HUES64 (cell line): Measurements from ENCODE around the gene ZFP36L2.

Source experiments
- H3K27ac ChIP-seq: 2 replicates; pipeline ENCODE4 v1.7.0; 2013; ENCODE audit warnings: low read depth, low read length, inconsistent platforms
- H3K27me3 ChIP-seq: 2 replicates; pipeline ENCODE4 v1.6.1; 2013; ENCODE audit warnings: mild to moderate bottlenecking, low read length; ENCODE audit not compliant: insufficient read depth
- H3K36me3 ChIP-seq: 2 replicates; pipeline ENCODE4 v1.6.1; 2013; ENCODE audit warnings: mild to moderate bottlenecking, low read length; ENCODE audit not compliant: insufficient read depth
- H3K4me1 ChIP-seq: 2 replicates; pipeline ENCODE4 v1.6.1; 2013; ENCODE audit warnings: mild to moderate bottlenecking, low read length, moderate library complexity; ENCODE audit not compliant: insufficient read depth
- H3K4me3 ChIP-seq: 2 replicates; pipeline ENCODE4 v1.5.1; 2013; ENCODE audit warnings: mild to moderate bottlenecking, low read length, moderate library complexity
- H3K9ac ChIP-seq: 2 replicates; pipeline ENCODE4 v1.6.1; 2013; ENCODE audit warnings: mild to moderate bottlenecking, low read depth, low read length
- H3K9me3 ChIP-seq: 2 replicates; pipeline ENCODE4 v1.6.1; 2013; ENCODE audit warnings: low read depth, low read length; ENCODE audit not compliant: insufficient read depth
- WGBS: fragments of 150-250, 120-280 bp; methylation state at CpG from one replicate; pipeline ENCODE4 v1.1.7; 2013; ENCODE audit warnings: missing lambda C conversion rate; 5-methylcytosine and 5-hydroxymethylcytosine counted together

The ZFP36L2 gene

DNA sequence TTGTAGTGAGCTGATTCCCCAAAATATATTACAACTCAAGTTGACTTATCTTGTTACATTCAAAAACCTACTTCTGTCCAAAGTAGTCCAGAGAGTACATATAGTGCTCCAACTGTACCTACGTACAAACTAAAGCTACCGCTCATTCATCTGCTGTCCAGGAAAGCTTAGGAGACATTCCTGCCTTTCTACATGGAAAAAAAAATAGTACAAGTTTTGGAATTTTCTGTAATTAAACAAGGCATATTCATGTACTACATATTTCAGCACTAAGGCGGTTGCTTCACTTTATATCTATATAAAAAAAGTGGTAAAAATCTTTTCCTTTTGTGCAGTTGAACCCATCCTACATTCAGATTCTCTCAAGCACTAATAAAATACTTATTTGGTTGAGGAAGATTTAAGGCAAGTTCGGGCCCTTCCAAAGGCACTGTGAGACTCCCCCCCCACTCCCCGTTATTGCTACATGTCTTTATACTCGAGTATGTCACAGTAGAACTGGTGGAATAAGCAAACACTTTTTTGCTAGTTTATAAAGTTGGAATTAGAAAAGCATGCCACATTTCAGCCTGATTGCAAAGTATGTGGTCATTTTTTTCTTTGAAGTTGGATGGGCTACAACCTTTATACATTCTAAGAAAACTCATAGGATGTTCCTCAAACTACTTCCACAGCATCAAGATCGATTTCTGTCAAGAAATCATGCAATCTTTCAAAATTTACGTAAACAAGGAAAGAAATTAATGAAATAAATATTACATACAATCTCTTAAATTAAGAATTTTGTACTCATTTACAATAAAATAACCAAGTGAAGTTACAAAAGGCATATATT, 3.7 kb downstream of the ZFP36L2 start:
- Histone ChIP-seq H3K27me3 (no peaks in the 10 kb centered on the region), H3K4me3 (peak overlapping the region; percentile 94), H3K9ac (peak overlapping the region; percentile 99; the same call in 1 of the 2 replicates), H3K36me3 (peaks cover 30% of the 10 kb centered on the region), H3K4me1 (peaks cover 53% of the 10 kb centered on the region), H3K9me3 (no peaks in the 10 kb centered on the region), H3K27ac (peak overlapping the region; percentile 69; the same call in 1 of the 2 replicates)
- 29% methylated on average over 5 of the region's 8 CpGs for WGBS

DNA sequence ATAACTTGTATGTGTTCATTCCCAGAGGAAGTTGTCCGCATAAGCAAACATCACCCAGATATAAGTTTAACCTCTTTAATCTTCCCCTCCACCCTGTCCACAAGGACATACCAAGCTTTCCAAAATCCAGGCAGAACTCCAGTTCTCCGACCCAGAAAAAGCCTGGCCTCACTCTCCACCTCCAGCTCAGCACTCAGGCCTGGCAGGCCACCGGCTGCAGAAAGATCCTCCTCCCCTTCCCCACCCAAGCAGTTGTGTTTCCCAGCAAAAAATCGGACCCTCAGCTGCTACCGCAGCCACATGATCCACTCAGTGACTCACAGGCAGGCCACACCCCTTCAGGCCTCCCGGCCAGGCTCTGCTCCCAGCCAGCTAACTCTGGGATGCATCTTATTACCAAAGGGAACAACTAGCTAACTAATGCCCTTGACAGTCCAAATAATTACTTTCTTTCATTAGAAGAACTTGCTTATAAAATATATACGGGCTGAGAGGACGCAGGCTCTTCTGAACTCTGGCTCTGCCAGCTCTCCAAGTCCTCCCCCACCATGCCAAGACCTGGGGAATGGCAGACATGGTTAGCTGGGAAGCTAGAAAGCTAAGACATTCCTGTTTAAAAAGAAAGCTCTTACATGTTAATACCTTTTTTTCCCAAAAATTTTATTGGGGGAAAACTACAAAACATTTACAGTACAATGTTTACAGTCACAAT, 4.5 kb downstream of the ZFP36L2 start:
- peak overlapping the region; percentile 99; the same call in 1 of the 2 replicates for H3K9ac ChIP-seq
- H3K27me3 ChIP-seq: no peaks in the 10 kb centered on the region
- peaks cover 57% of the 10 kb centered on the region for H3K4me1 ChIP-seq
- WGBS: 3% methylated on average over 7 of the region's 8 CpGs
- H3K27ac ChIP-seq: peak overlapping the region; percentile 94
- H3K9me3 ChIP-seq: no peaks in the 10 kb centered on the region
- H3K36me3 ChIP-seq: peaks cover 30% of the 10 kb centered on the region
- H3K4me3 ChIP-seq: peak overlapping the region; percentile 94

DNA sequence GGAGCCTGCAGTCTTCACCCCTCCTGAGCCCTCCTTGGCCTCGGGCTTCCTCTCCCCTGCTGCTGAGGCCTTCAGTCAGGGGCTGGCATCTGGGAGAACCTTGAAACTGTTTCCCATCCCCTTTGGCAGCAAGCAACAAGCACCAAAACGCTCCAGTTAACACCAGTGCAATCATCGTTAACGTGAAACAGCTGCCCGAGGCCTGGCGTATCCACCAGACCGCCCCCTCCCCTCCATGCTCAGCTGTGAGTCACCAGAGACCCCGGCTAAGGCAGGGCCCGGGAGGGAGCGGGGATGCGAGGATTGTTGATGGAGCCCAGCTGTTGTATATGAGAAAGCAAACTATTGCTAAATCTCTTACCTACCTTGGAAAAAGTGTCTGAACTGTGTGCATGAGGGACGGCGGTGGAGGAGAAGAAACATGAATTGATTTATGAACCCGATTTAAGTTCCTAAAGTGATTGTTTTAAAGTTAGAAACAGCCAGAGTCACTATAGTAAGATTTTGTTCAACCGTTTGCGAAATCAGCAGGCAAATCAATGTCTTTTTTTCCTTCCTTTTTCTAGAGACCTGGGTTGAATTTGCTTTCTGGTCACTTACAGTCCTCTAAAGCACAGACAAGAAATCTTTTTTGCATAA, 5.2 kb downstream of the ZFP36L2 start:
- Histone ChIP-seq H3K36me3 (peaks cover 30% of the 10 kb centered on the region), H3K4me3 (peak overlapping the region; percentile 94), H3K9ac (peak overlapping the region; percentile 41; the same call in 1 of the 2 replicates), H3K9me3 (no peaks in the 10 kb centered on the region), H3K4me1 (peaks cover 57% of the 10 kb centered on the region), H3K27ac (peak overlapping the region; percentile 94), H3K27me3 (no peaks in the 10 kb centered on the region)
- 19% methylated on average over 12 of the region's 16 CpGs for whole genome bisulfite sequencing

DNA sequence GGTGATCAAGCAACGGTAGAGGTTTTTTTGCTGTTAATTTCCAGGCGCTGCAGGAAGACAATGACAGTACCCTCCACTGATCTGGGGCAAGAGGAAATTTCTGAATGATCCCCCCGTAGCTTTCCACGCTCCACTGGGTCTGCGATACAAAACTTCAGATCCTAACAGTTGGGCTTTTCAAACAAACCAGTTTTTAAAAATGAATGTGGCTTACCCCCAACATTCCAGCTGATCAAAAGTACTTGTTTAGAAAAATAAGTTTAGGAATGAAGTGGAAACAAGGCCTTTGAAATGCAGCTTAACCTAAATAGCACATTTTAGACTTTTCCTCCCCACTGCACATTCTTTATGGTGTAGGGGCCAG, 5.7 kb downstream of the ZFP36L2 start:
- Histone ChIP-seq H3K9me3 (no peaks in the 10 kb centered on the region), H3K27me3 (no peaks in the 10 kb centered on the region), H3K36me3 (peaks cover 30% of the 10 kb centered on the region), H3K9ac (peak overlapping the region; percentile 41; the same call in 1 of the 2 replicates), H3K4me3 (peak overlapping the region; percentile 94), H3K27ac (peak overlapping the region; percentile 94), H3K4me1 (peaks cover 61% of the 10 kb centered on the region)
- WGBS: 51% methylated on average over 5 of the region's 5 CpGs

DNA sequence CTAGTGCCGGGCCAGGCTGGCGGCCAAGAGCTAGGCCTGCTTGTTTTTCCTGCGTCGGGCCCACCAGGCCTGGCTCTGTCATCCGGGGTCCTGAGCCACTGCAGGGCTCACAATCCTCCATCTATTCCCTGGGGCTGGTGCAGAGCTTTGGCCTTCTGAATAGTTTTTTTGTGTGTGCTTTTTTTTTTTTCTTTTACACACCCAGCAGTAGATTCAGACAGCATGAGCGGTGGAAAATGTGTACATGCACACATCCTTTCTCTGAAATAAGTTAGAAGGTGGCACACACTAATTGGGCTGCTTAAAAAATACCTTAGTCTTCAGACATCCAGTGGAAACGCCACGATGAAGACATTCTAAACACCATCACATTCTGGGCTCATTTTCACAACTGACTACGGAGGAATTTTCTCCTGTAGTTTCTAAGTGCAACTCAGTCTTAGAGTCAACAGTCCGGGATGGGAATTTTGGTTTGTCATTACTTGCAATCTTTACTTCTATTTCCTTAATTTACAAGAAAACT, 6.1 kb downstream of the ZFP36L2 start:
- H3K4me1 ChIP-seq: peaks cover 65% of the 10 kb centered on the region

DNA sequence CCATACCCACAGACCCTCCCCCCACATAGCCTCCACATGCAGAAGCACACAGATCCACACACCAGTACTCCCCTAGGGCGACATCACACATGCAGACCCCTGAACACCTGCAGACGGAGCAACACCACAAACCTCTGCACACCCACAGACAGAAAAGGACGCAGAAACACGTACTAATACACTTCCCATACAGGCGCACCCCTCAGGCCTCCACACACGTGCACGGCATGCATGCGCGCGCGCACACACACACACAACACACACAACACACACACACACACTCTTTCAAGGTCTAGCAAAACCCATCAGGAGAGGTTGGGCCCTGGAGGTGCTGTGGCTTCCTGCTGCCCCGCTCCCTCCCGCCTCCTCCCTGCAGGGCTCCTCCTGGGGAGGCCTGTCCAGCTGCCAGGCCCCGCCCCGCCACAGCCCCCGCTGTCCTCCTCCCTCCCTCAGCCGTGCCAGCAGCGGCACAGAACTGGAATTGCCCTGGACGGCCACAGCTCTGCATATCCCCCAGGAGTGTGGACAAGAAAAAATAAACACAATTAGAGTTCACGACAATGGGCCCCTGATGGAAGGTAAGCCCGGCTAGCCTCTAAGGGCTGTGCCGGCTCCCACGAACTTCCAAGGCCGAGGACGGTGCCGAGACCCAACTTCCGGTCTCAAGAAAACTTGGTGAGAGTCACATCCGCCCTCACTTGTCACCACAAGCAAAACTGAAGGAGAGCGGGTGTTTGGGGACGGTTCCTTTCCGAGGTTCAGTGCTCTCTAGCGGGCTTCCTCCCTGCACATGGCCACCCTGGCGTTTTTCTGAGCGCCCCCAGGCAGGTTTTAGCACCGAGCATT, 6.8 kb downstream of the ZFP36L2 start:
- Histone ChIP-seq H3K36me3 (peaks cover 24% of the 10 kb centered on the region), H3K9ac (peak overlapping the region; percentile 41), H3K4me1 (peaks cover 69% of the 10 kb centered on the region), H3K27ac (peak overlapping the region; percentile 94), H3K27me3 (no peaks in the 10 kb centered on the region), H3K9me3 (no peaks in the 10 kb centered on the region), H3K4me3 (peak overlapping the region; percentile 94)
- WGBS: 10% methylated on average over 35 of the region's 35 CpGs

More for the DNA sequence above, 6.1 kb downstream of the ZFP36L2 start:
- Histone ChIP-seq H3K9me3 (no peaks in the 10 kb centered on the region), H3K9ac (peak overlapping the region; percentile 41), H3K36me3 (peaks cover 30% of the 10 kb centered on the region), H3K27me3 (no peaks in the 10 kb centered on the region), H3K27ac (peak overlapping the region; percentile 94), H3K4me3 (peak overlapping the region; percentile 94)
- 25% methylated on average over 10 of the region's 10 CpGs for WGBS

GRCh38 chr2:43218702-43219382, 7.6 kb downstream of the ZFP36L2 start:
- WGBS: 15% methylated on average over 8 of the region's 8 CpGs
- peak overlapping the region; percentile 62 for H3K9ac ChIP-seq
- peak overlapping the region; percentile 94 for H3K4me3 ChIP-seq
- peaks cover 69% of the 10 kb centered on the region for H3K4me1 ChIP-seq
- H3K36me3 ChIP-seq: peaks cover 19% of the 10 kb centered on the region
- no peaks in the 10 kb centered on the region for H3K27me3 ChIP-seq
- H3K9me3 ChIP-seq: no peaks in the 10 kb centered on the region
- peak overlapping the region; percentile 94 for H3K27ac ChIP-seq

- Histone ChIP-seq H3K4me1 (peaks cover 63% of the 10 kb centered on the region), H3K9me3 (no peaks in the 10 kb centered on the region), H3K36me3 (peaks cover 13% of the 10 kb centered on the region), H3K27me3 (no peaks in the 10 kb centered on the region), H3K9ac (peak overlapping the region; percentile 62), H3K4me3 (peak overlapping the region; percentile 94), H3K27ac (peak overlapping the region; percentile 93)
- 2% methylated on average over 13 of the region's 13 CpGs for WGBS
These were observed 8.2 kb downstream of the ZFP36L2 start for GRCh38 chr2:43218155-43218701.

GRCh38 chr2:43217228-43218154, 8.9 kb downstream of the ZFP36L2 start:
- Histone ChIP-seq H3K4me1 (peaks cover 56% of the 10 kb centered on the region), H3K27me3 (no peaks in the 10 kb centered on the region), H3K9me3 (no peaks in the 10 kb centered on the region), H3K9ac (peak overlapping the region; percentile 62), H3K27ac (peak overlapping the region; percentile 93), H3K4me3 (0 out of 2 replicates have a peak overlapping the region, but pooled peaks have one; percentile 3), H3K36me3 (peaks cover 5% of the 10 kb centered on the region)
- WGBS: 1% methylated on average over 10 of the region's 11 CpGs
